T-helper 2 cell treated with Interferon-gamma antibody and Interleukin-4, amounts not matched to agents 100 ng/mL and 5 ng/mL, for 36 hours (primary cell): ENCODE measurements around the gene NEDD9. TPM values are rescaled to one million over a fixed set of nuclear protein-coding genes. Genes with fewer than 3 reads are reported as not detected.

Source experiments
- intact Hi-C: fragments of 100-400 bp; cut with micrococcal nuclease; formaldehyde crosslinking; loops from one replicate; pipeline ENCODE4 v1.15.1; 2023
- total RNA-seq: library from RNA; stranded (reverse); gene quantifications from 2 replicates; pipeline ENCODE4 v1.2.3, GENCODE V29; 2022

The NEDD9 gene
- total RNA-seq, 1 donor from 2014 or later = 45.9 TPM

DNA sequence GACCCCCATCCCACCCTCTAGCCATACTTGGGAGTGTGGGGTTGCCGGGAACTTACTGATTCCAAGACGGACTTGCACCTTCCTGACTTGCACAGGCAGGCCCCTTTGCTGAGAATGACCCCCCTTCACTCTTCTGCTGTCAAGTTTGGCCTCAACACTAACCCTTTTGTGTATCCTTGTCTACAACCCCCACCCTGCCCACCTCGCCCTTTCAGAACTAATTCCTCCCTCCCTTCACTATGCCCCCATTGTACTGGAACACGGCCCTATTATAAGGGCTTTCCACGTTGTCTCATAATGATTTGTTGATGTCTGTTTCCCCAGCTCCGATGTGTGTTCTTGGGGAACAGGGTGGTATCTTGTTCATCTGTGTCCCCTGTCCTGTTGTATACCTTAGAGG lies 4.4 kb upstream of the NEDD9 start:
- intact Hi-C loops = loop anchor here (10.0 kb wide), 1 partner anchor 542 kb away; the partner anchor contains the start of genes C6orf52 and PAK1IP1

DNA sequence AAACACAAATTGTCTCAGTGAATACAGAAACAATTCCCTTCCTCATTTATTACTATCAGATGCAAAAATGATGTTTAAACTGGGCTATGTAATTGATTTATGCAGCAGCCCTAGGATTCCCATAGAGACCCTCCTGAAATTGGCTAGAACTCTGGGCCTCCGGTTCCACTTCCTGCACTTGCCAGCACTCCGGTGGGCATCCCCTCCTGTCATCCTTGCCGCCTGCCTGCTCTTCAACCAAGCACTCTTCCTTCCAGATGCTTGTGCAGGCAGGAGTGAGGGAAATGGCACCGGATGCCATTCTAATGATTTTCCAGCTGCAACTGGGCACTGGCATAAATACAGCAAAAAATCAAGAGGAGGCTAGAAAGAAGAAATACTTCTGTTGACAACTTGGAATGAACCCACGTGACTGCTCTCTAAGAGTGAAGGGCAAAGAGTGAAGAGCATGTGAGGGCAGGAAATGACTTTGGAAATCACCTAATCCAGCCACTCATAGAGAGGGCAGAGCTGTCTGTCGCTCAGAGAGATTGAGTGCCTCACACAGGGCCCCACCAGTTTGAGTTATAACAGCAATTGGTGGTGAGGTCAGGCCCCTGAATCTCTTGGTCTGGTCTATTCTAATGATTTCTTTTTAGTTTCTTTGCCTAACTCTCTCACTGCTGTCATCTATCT lies 3.7 kb upstream of the NEDD9 start:
- intact Hi-C loops = loop anchor here (10.0 kb wide), 1 partner anchor 541 kb away; the partner anchor contains the start of genes C6orf52 and PAK1IP1

DNA sequence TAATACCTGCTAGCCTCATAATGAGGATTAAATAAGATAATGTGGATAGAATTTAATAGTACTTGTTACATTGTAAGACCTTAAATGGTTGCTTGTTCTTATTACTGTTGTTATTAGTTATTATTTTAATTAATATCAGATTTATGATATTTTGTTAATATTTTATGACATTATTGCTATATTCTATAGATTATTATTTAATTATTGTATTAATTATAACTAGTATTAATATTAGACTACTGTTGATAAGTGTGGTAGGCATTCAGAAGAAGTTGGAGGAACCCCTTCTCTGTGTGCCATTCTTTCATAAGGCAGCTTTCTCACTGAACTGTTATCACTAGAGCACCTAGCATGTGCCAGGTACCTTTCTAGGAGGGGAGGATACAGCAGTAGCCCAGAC lies 2.6 kb upstream of the NEDD9 start:
- intact Hi-C loops = loop anchor here (10.0 kb wide), 1 partner anchor 540 kb away; the partner anchor contains the start of genes C6orf52 and PAK1IP1

DNA sequence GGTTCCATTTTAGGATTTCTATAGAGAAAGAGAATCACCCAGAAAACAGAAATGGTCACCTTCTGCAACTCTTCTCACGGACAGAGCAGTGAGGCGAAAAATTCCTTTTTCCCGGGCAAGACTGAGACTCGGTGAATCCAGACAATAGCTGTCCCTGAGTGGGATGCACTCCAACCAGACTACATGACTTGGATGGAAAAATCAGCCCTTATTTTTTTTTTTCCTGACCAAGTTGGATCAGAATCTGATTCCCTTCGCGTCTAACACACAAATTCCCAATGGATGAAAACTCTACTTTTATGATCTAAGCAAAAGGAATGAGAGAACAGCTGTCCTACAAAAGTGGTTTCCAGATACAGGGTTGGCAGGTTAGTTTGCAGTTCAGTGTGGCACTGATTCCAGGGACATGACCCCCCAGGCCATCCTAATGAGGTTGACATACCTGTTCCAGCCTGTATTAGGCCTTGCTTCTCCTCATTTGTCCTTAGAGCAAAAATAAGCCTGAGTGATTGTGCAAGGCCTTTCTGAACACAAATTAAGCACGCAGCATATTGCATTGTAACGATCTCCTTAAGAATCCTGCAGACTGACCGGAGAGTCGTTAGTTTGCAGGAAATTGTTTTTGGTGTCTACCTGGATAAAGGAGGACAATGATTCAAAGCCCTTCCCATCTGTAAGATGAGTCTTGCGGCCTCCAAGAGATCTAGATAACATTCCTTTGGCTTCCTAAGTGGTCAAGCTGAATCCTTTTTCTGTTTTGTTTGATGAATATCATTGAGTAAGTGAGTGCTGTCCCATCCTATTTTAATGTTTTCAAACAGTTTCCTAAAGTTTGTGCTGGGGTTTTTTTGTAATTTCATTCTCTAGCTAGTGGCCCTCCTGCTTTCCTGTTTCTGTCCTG lies 1.5 kb upstream of the NEDD9 start:
- intact Hi-C loops = loop anchor here (2.0 to 10.0 kb wide), 6 partner anchors 43 to 777 kb away; partner anchors contain the start of genes C6orf52, MAK and PAK1IP1

GRCh38 chr6:11232770-11233626 lies 530 bp upstream of the NEDD9 start:
- intact Hi-C loops = loop anchor here (1.0 to 10.0 kb wide), 15 partner anchors 9 to 778 kb away; partner anchors contain the start of genes C6orf52, MAK, PAK1IP1 and TMEM170B

DNA sequence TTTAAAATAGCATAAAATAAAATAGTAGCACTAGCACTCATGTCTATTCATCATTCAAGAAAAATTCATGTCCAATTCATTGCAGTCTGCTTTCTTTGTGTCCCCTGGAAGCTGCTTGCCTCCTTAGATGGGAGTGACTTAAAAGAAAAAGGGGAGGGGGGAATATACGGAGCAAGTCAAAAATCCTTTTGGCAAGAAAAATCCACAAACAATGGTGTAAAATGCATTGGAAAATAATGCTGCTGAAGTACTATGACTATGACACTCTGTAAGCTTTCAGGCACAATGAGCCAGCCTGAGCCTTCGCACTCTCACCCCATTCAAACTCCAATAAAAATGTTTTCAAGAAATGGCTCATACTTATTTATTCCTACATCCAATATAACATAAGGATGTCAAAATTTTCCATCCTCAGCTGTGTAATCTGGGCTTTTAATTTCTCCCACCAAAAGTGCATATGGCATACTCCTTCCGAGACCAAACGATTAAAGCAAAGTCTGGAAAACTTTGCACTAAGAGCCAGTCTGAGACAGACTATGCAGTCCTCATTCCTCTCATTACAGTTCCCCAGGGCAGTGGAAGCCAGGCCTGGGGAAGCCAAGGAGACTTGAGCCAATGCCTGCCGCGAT lies 790 bp downstream of the NEDD9 start:
- intact Hi-C loops = loop anchor here (1.0 to 10.0 kb wide), 15 partner anchors 7 to 779 kb away; partner anchors contain the start of genes C6orf52, MAK, PAK1IP1 and TMEM170B

GRCh38 chr6:11231108-11231463 lies 1.4 kb downstream of the NEDD9 start:
- intact Hi-C loops = loop anchor here (5.0 to 10.0 kb wide), 2 partner anchors 46 to 536 kb away; partner anchors contain the start of genes C6orf52 and PAK1IP1

GRCh38 chr6:11230158-11231107 lies 2.0 kb downstream of the NEDD9 start:
- intact Hi-C loops = loop anchor here (5.0 to 10.0 kb wide), 2 partner anchors 47 to 536 kb away; partner anchors contain the start of genes C6orf52 and PAK1IP1

DNA sequence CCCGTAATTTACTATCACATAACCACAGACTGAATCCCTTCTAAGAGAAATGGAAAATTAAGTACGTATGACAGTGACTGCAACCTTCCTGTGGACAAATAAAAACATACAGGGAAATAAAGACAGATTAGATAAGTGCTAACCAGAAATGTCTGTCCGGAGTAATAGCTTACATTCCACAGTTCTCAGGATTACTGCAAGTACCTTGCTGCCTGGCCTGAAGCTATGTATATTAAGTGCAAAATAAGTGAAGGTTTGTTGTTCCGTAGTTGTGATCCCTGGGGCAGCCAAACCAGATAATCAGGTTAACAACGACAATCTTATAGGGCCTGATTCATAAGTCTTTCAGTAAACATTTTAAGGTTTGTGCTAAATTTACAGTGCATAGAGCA lies 2.8 kb downstream of the NEDD9 start:
- intact Hi-C loops = loop anchor here (5.0 to 10.0 kb wide), 2 partner anchors 48 to 535 kb away; partner anchors contain the start of genes C6orf52 and PAK1IP1

DNA sequence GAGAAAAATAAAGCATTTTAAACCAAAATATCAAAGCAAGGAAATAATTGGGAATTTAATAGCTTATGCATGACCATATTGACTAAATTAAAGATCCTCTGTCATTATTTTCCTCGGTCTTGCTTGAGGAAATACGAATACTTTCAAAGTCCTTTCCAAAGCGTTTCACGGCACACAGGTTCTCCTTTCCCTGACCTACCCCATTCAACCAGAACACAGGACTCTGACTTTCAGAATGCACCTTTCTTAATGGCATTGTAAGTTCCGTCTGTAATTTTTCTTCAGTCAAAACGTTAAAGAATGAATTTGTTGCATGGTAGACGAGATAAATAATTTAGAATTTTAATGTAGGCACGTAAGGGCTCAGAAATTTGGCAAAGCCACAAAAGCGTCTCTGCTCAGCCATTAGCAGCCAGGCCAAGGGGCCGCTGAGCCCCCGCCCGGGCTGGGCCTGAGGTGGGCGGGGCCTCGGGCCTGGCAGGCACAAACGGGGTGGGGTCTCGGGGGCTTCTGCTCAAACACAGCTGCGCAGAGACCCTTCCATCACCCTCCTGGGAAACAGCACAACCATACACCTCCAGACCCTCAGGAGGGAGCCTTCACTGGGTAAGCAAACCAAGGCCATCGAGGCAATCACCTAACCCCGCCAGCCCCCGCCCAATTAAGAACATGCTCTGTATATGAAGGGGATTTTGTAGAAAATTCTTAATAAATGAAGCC lies 3.4 kb downstream of the NEDD9 start:
- intact Hi-C loops = no loop called here

DNA sequence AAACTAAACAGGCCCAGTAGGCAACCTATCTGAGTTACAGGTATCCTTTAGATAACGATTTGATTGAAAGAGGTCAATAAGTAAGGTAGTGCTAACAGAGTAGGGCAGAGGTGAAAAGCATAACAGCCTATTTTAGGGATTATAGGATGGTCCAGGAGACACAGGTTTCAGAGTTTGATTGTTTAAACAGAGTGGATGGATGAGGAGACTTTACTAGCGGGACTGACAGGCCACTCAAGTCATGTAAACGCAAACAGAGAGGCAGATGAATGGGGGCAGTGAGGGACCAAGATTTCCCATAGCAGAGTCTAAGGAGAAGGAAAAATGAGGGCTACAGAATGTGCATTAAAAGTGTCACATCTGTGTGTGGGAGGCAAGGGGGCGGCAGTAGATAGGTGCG lies 4.8 kb downstream of the NEDD9 start:
- intact Hi-C loops = no loop called here

DNA sequence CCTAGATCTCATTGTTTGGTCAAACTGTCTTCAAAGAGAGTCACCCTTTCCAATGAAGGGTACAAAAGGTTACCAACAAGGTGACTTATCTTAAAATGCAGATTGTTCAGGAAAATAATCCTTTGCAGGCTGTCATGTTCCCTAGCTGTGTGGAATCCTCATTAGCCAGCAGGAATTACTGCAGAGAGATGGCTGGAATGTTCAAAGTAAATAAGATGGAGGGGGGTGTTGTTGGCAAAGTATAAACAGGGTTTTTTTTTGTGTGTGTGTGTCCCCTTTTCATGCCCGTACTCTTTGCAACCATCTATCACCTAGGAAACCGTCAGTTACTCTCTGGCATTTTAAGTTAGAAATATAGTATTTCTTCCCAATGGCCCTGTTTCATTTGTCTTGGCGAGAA lies 6.5 kb downstream of the NEDD9 start:
- intact Hi-C loops = no loop called here

DNA sequence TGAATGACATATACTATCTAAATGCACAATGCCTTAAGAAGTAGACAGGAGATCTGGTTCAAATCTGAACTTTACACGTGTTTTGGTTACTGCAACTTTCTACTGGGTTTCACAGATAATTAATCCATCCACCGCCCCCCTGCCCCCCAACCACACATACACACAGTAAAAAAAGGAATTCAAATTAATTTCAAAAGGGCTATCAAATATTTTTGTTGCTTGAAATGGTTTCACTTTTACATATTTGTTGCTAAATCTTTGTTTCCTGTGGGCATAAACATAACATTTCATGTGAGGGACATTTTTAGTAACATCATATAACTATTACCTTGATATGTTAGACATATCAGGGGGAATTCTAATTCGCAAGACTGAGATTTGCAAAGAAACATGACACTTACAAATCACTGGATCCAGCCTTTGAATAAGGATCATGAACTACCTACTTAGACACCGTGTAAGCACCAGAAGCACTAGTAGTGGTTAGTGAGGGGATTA lies 7.5 kb downstream of the NEDD9 start:
- intact Hi-C loops = loop anchor here (1.0 to 5.0 kb wide), 3 partner anchors 7 to 38 kb away; partner anchors contain the start of gene NEDD9

DNA sequence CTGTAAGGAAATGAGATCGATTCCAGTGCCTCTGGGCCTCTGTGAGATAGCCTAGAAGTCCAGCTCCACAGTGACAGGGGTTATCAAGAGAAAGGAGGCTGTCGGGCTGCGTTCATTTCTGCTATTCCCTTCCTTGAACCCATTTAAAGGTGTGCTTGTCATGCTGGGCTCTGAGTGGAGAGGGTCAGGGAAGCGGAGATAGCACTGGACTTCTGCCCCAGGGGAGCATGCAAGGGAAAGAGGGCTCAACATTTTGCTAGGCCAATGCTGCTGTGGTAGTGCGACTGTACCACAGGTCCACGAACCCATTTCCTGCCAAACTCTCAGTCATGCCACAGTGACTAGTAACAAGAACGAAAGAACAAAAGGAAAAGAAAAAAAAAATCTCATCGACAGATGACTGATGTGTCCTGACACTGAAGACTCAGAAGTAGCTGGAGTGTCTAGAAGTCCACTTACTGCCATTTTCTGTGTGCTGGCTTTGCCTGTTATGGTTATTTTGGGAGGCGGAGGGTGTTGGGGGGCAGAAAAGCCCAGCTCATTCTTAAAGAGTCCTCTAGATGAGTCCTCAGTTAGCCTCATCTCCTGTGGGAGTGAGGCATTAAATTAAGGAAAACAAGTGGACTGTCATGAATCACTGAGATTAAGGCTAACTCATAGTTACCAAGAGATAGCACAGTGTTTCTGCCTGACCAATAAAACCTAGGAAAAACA lies 8.1 kb downstream of the NEDD9 start:
- intact Hi-C loops = loop anchor here (1.0 to 5.0 kb wide), 3 partner anchors 8 to 37 kb away; partner anchors contain the start of gene NEDD9

GRCh38 chr6:11223286-11223864 lies 9.1 kb downstream of the NEDD9 start:
- intact Hi-C loops = loop anchor here (5.0 kb wide), 1 partner anchor 36 kb away; no protein-coding TSS in a partner anchor

- intact Hi-C loops = loop anchor here (5.0 kb wide), 1 partner anchor 35 kb away; no protein-coding TSS in a partner anchor
Measured at GRCh38 chr6:11222385-11223277, 9.8 kb downstream of the NEDD9 start.
